Measurements from ENCODE around the gene LDHAL6B. TPM values are rescaled to one million over a fixed set of nuclear protein-coding genes. Genes with fewer than 3 reads are reported as not detected.
A peak's percentile ranks its signal among the peaks of the same experiment; 100 is the strongest.

Gene LDHAL6B
- total and polyA plus RNA-seq, 9 of the 15 experiments (the other 6 are each of a cell fraction or from before 2014, with no cell fraction given), result not detected

- TF ChIP-seq HMBOX1 (IDR thresholded peaks at IDR 0.05) (no peak), ERF (CRISPR knock-in tag; IDR thresholded peaks at IDR 0.05) (no peak), KLF13 (tag; IDR thresholded peaks at IDR 0.05; ENCODE audit: borderline replicate concordance, low read depth) (no peak)
Observed at GRCh38 chr15:59223736-59224135, 17.1 kb downstream of the LDHAL6B start (continued).

- intact Hi-C loops (cut with micrococcal nuclease) (no loop called here), in situ Hi-C loops (cut with MboI) (no loop called here)
- no peak for ATAC-seq
- Histone ChIP-seq H4K20me1 (replicated peaks; ENCODE audit: control insufficient read depth, insufficient read depth, low read length) (no peaks in the 10 kb centered on the region), H3K27me3 (ENCODE audit: control insufficient read depth in 2 of 2, insufficient read depth in 2 of 2, low read length in 2 of 2) (peaks cover 16 to 18% of the 10 kb centered on the region in 2 experiments; a peak in 4 of 5 replicates), H3K27ac (ENCODE audit: extremely low read depth, low read depth, low read length) (no peak overlapping the region), H3K4me3 (no peak overlapping the region), H2AFZ (ENCODE audit: low read depth, low read length) (no peak overlapping the region), H3K4me2 (ENCODE audit: insufficient read depth, low read length) (no peak overlapping the region), H3K79me2 (ENCODE audit: control insufficient read depth, insufficient read depth, low read length) (no peaks in the 10 kb centered on the region), H3K9me1 (ENCODE audit: control insufficient read depth, insufficient read depth, low read length) (no peaks in the 10 kb centered on the region), H3K36me3 (ENCODE audit: control insufficient read depth, insufficient read depth, low read length) (no peaks in the 10 kb centered on the region), H3K9me3 (replicated peaks; ENCODE audit: control insufficient read depth, insufficient read depth, low read depth, low read length) (no peaks in the 10 kb centered on the region), H3K9ac (ENCODE audit: insufficient read depth in 1 of 2, low read depth in 2 of 2, low read length in 2 of 2) (no peak overlapping the region), H3K4me1 (replicated peaks in 1 of 2; ENCODE audit: control insufficient read depth in 2 of 2, insufficient read depth in 2 of 2, low read length in 2 of 2) (no peaks in the 10 kb centered on the region)
- ChIA-PET POLR2A (interaction anchor here (0.6 to 0.7 kb wide), 2 partner anchors 17 to 392 kb away, joined by 3 read pairs; no protein-coding TSS in a partner anchor), CTCF (ENCODE audit: low intra/inter-chr PET ratio) (no interaction called here)
- no peak for TF ChIP-seq TRIM24 (IDR thresholded peaks at IDR 0.05)
- TF ChIP-seq USF2 (CRISPR knock-in tag; IDR thresholded peaks at IDR 0.05), result no peak
- no peak for TF ChIP-seq SP2 (IDR thresholded peaks at IDR 0.05; ENCODE audit: extremely low read depth, low read depth, low read length, poor library complexity, severe bottlenecking)
- peak; percentile 46; the same call in 1 of the 2 replicates for TF ChIP-seq NFIX (CRISPR knock-in tag; IDR thresholded peaks at IDR 0.05; ENCODE audit: low read depth)
- no peak for TF ChIP-seq CREBBP (IDR thresholded peaks at IDR 0.05; ENCODE audit: low read depth, low read length)
- no peak for TF ChIP-seq BMI1 (IDR thresholded peaks at IDR 0.05; ENCODE audit: low read length)
- TF ChIP-seq ATF2 (CRISPR knock-in tag; IDR thresholded peaks at IDR 0.05), result no peak
- TF ChIP-seq TEAD2 (tag; IDR thresholded peaks at IDR 0.05), result no peak
- no peak for TF ChIP-seq IFI16 (CRISPR knock-in tag; IDR thresholded peaks at IDR 0.05)
- peak; percentile 74 for TF ChIP-seq NFIC (IDR thresholded peaks at IDR 0.05)
- no peak for TF ChIP-seq KAT7 (CRISPR knock-in tag; IDR thresholded peaks at IDR 0.05; ENCODE audit: borderline replicate concordance)
- no peak for TF ChIP-seq DMBX1 (CRISPR knock-in tag; IDR thresholded peaks at IDR 0.05; ENCODE audit: borderline replicate concordance)
- no peak for TF ChIP-seq SAFB2 (IDR thresholded peaks at IDR 0.05; ENCODE audit: borderline replicate concordance, low read depth, low read length, severe bottlenecking)
- WGBS (ENCODE audit: insufficient coverage, low coverage, missing lambda C conversion rate), result 1% methylated on average over 7 of the region's 7 CpGs
- no peak for FAIRE-seq
- no TSS peak for BruUV-seq (replicated peaks)
- no peak for DNase-seq (ENCODE audit: extremely low read depth in 1 of 4, low spot score in 3 of 4)
Observed at GRCh38 chr15:59224474-59224873, 17.8 kb downstream of the LDHAL6B start.
